GM19395 (cell line): ENCODE results near the gene TIMMDC1.
"Not testable (repeated sequence)": the region's sequence is repeated elsewhere in the genome, so short reads cannot be mapped to it uniquely, and the experiment has no call there.

ENCODE experiments used
- ATAC-seq: cut with Tn5 transposase; IDR thresholded peaks from one replicate; pipeline ENCODE4 v1.9.1; 2021; ENCODE audit warnings: mild to moderate bottlenecking, moderate library complexity; ENCODE audit not compliant: unreplicated experiment

Gene TIMMDC1

GRCh38 chr3:119508172-119508845 lies 10.0 kb downstream of the TIMMDC1 start:
- ATAC-seq: peak; percentile 63

- ATAC-seq: no peak
These were observed 12.3 kb downstream of the TIMMDC1 start for GRCh38 chr3:119510690-119511089.

GRCh38 chr3:119514637-119515036 lies 16.3 kb downstream of the TIMMDC1 start:
- no peak for ATAC-seq

- ATAC-seq: no peak
These were observed 18.8 kb downstream of the TIMMDC1 start for GRCh38 chr3:119517112-119517511.

- ATAC-seq: no peak
These were observed 19.7 kb downstream of the TIMMDC1 start for GRCh38 chr3:119518026-119518425.

- no peak for ATAC-seq
These were observed 26.8 kb downstream of the TIMMDC1 start for GRCh38 chr3:119524931-119525662.

- ATAC-seq: no peak
These were observed 29.4 kb downstream of the TIMMDC1 start for GRCh38 chr3:119527714-119528113.

- ATAC-seq: no peak
These were observed 31.5 kb downstream of the TIMMDC1 start for GRCh38 chr3:119529883-119530282.

- ATAC-seq: no peak
These were observed 32.1 kb downstream of the TIMMDC1 start for GRCh38 chr3:119530456-119530855.

- no peak for ATAC-seq
These were observed 32.8 kb downstream of the TIMMDC1 start for GRCh38 chr3:119531151-119531550.

GRCh38 chr3:119534296-119534695 lies 35.9 kb downstream of the TIMMDC1 start:
- ATAC-seq: no peak

GRCh38 chr3:119536757-119537156 lies 38.4 kb downstream of the TIMMDC1 start:
- ATAC-seq: no peak

- ATAC-seq: no peak
These were observed 40.4 kb downstream of the TIMMDC1 start for GRCh38 chr3:119538772-119539171.

- ATAC-seq: no peak
These were observed 43.2 kb downstream of the TIMMDC1 start for GRCh38 chr3:119541547-119541946.

GRCh38 chr3:119542168-119542767 lies 43.9 kb downstream of the TIMMDC1 start:
- no peak for ATAC-seq

- ATAC-seq: no peak
These were observed 44.8 kb downstream of the TIMMDC1 start for GRCh38 chr3:119543147-119543546.

- no peak for ATAC-seq
These were observed 48.9 kb downstream of the TIMMDC1 start for GRCh38 chr3:119547227-119547626.

GRCh38 chr3:119548341-119548740 lies 50.0 kb downstream of the TIMMDC1 start:
- ATAC-seq: no peak

- ATAC-seq: peak; percentile 42
These were observed 52.0 kb downstream of the TIMMDC1 start for GRCh38 chr3:119550192-119550910.

- ATAC-seq: no peak
These were observed 53.3 kb downstream of the TIMMDC1 start for GRCh38 chr3:119551598-119551997.

GRCh38 chr3:119552928-119553327 lies 54.6 kb downstream of the TIMMDC1 start:
- ATAC-seq: not testable (repeated sequence)
